Progenitor cell of endocrine pancreas (in vitro differentiated cells): ENCODE data around the gene OR7C2. TPM values are rescaled to one million over a fixed set of nuclear protein-coding genes. Genes with fewer than 3 reads are reported as not detected.

ENCODE experiments used
- DNase-seq: peaks from one replicate; pipeline ENCODE4 v3.0.0; 2021; ENCODE audit warnings: low spot score; ENCODE audit not compliant: unreplicated experiment
- H3K27ac Mint-ChIP-seq: 2 replicates; pipeline ENCODE4 v1.8.0; 2021; ENCODE audit warnings: mild to moderate bottlenecking, moderate library complexity, mixed read lengths
- H3K27me3 Mint-ChIP-seq: 2 replicates; pipeline ENCODE4 v1.8.0; 2021; ENCODE audit warnings: mixed read lengths
- H3K36me3 Mint-ChIP-seq: 2 replicates; pipeline ENCODE4 v1.8.0; 2022; ENCODE audit warnings: mixed read lengths; ENCODE audit not compliant: insufficient read depth
- H3K4me1 Mint-ChIP-seq: 2 replicates; pipeline ENCODE4 v1.8.0; 2021; ENCODE audit warnings: low read depth, mixed read lengths
- H3K4me3 Mint-ChIP-seq: 2 replicates; pipeline ENCODE4 v1.8.0; 2021; ENCODE audit warnings: low read depth, mild to moderate bottlenecking, moderate library complexity, mixed read lengths
- H3K9me3 Mint-ChIP-seq: 2 replicates; pipeline ENCODE4 v1.8.0; 2021; ENCODE audit warnings: low read depth, mixed read lengths
- total RNA-seq: library from RNA; stranded (reverse); gene quantifications from 2 replicates; pipeline ENCODE4 v1.2.1, GENCODE V29; 2021
- TF ChIP-seq, protein P1 (sequence below): fragments of 200-600 bp; sonication (generic); IDR thresholded peaks from one replicate; pipeline ENCODE4 v1.5.0; 2021; ENCODE audit warnings: antibody characterized with exemption, mild to moderate bottlenecking; ENCODE audit not compliant: unreplicated experiment

Gene OR7C2
- total RNA-seq, 1 donor from 2014 or later, result not detected

DNA sequence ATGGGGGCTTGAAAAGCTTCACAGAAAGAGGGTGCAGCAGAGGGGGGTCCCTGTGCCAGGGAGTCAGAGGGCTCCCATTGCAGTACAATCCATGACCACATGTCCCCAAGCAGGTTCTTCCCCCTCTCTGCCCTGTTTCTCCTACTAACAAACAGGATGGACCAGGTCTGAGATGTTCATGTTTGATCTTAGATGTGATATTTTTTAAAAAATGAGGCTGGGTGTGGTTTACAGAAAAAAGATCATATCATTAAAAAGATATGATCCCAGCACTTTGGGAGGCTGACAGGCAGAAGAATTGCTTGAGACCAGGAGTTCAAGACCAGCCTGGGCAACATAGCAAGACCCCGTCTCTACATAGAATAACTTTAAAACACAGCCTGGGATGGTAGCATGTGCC is 9.1 kb downstream of the OR7C2 start:
- H3K9me3 Mint-ChIP-seq, result peaks cover 28% of the 10 kb centered on the region
- H3K36me3 Mint-ChIP-seq, result peaks cover 3% of the 10 kb centered on the region

GRCh38 chr19:14952767-14953166 is 11.5 kb downstream of the OR7C2 start:
- H3K9me3 Mint-ChIP-seq, result peaks cover 36% of the 10 kb centered on the region
- no peak overlapping the region for H3K27ac Mint-ChIP-seq
- DNase-seq, result no peak
- peaks cover 2% of the 10 kb centered on the region for H3K36me3 Mint-ChIP-seq
- H3K4me1 Mint-ChIP-seq, result no peaks in the 10 kb centered on the region
- no peak overlapping the region for H3K4me3 Mint-ChIP-seq
- TF ChIP-seq, protein P1, sequence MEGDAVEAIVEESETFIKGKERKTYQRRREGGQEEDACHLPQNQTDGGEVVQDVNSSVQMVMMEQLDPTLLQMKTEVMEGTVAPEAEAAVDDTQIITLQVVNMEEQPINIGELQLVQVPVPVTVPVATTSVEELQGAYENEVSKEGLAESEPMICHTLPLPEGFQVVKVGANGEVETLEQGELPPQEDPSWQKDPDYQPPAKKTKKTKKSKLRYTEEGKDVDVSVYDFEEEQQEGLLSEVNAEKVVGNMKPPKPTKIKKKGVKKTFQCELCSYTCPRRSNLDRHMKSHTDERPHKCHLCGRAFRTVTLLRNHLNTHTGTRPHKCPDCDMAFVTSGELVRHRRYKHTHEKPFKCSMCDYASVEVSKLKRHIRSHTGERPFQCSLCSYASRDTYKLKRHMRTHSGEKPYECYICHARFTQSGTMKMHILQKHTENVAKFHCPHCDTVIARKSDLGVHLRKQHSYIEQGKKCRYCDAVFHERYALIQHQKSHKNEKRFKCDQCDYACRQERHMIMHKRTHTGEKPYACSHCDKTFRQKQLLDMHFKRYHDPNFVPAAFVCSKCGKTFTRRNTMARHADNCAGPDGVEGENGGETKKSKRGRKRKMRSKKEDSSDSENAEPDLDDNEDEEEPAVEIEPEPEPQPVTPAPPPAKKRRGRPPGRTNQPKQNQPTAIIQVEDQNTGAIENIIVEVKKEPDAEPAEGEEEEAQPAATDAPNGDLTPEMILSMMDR, result no peak
- H3K27me3 Mint-ChIP-seq, result no peaks in the 10 kb centered on the region

More for the DNA sequence above, 9.1 kb downstream of the OR7C2 start:
- Mint-ChIP-seq H3K4me3 (no peak overlapping the region), H3K27me3 (no peaks in the 10 kb centered on the region), H3K27ac (no peak overlapping the region), H3K4me1 (no peaks in the 10 kb centered on the region)
- TF ChIP-seq, protein P1, result no peak
- DNase-seq, result no peak

DNA sequence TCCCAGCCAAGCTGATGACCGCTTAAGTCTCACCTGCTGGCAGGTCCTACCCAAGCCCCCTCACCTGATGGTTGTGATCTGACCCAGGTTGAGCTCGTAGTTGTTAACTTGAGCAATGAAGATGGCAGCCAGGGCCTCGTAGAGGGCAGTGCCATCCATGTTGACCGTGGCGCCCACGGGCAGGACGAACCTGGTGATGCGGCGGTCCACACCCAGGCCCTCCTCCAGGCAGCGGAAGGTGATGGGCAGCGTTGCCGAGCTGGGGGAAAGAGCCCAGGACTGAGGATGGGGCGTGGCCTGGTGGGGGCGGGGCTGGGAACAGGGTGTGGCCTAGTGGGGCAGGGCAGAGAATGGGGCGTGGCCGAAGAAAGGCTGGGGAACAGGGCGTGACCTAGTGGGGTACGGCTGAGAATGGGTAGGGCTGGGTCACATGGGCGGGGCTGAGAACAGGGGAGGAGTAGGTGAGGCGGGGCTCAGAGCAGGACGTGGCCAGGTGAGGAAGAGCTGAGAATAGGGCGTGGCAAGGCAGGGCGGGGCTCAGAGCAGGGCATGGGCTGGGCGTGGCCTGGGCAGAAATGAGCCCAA is 12.9 kb downstream of the OR7C2 start:
- DNase-seq, result no peak
- TF ChIP-seq, protein P1, result no peak

GRCh38 chr19:14957464-14957863 is 16.2 kb downstream of the OR7C2 start:
- TF ChIP-seq, protein P1, result no peak
- Mint-ChIP-seq H3K4me1 (no peaks in the 10 kb centered on the region), H3K9me3 (peaks cover 43% of the 10 kb centered on the region), H3K27me3 (no peaks in the 10 kb centered on the region), H3K36me3 (peaks cover 6% of the 10 kb centered on the region), H3K27ac (no peak overlapping the region), H3K4me3 (no peak overlapping the region)
- no peak for DNase-seq

More for the DNA sequence above, 12.9 kb downstream of the OR7C2 start:
- H3K9me3 Mint-ChIP-seq, result peaks cover 36% of the 10 kb centered on the region
- no peak overlapping the region for H3K4me3 Mint-ChIP-seq
- H3K27me3 Mint-ChIP-seq, result no peaks in the 10 kb centered on the region
- H3K36me3 Mint-ChIP-seq, result peaks cover 2% of the 10 kb centered on the region
- H3K27ac Mint-ChIP-seq, result no peak overlapping the region
- no peaks in the 10 kb centered on the region for H3K4me1 Mint-ChIP-seq

- H3K36me3 Mint-ChIP-seq, result peaks cover 8% of the 10 kb centered on the region
- H3K4me1 Mint-ChIP-seq, result no peaks in the 10 kb centered on the region
- peaks cover 43% of the 10 kb centered on the region for H3K9me3 Mint-ChIP-seq
- H3K27ac Mint-ChIP-seq, result no peak overlapping the region
- DNase-seq, result no peak
- no peaks in the 10 kb centered on the region for H3K27me3 Mint-ChIP-seq
- TF ChIP-seq, protein P1, result no peak
- no peak overlapping the region for H3K4me3 Mint-ChIP-seq
Measured at GRCh38 chr19:14959263-14959662, 18.0 kb downstream of the OR7C2 start.
